Pancreas (tissue), 10 donors: ENCODE measurements around the gene DGKG. TPM values are rescaled to one million over a fixed set of nuclear protein-coding genes. Genes with fewer than 3 reads are reported as not detected.

ENCODE experiments used
- ATAC-seq, 4 donors: fragments of 200-7000 bp; cut with Tn5 transposase; one replicate each; pipeline versions ENCODE4 v1.8.0 to v1.9.1; 2020; ENCODE audit warnings: mild to moderate bottlenecking in 4 of 4, moderate library complexity in 4 of 4
- DNase-seq, 6 donors: peaks; one replicate each; pipeline ENCODE4 v3.0.0-alpha.2; 2020
- FAIRE-seq: peaks from 2 replicates; lab custom pipeline; 2012; peaks lifted over from hg19 to GRCh38; lab: Jason Lieb, UNC
- H3K27ac ChIP-seq, 4 donors: fragments of 200-600 bp; sonication (generic); 1 replicate in 3 of 4; 2 replicates in 1 of 4; pipeline versions ENCODE4 v1.5.0 to v1.8.0; 2020
- H3K27me3 ChIP-seq, 4 donors: fragments of 200-600 bp; one replicate each; pipeline ENCODE4 v1.8.0; 2021
- H3K36me3 ChIP-seq, 3 donors: fragments of 200-600 bp; sonication (generic) in 1 of 3; one replicate each; pipeline versions ENCODE4 v1.5.0 to v1.8.0; 2020 to 2021
- H3K4me1 ChIP-seq, 3 donors: fragments of 200-600 bp; one replicate each; pipeline ENCODE4 v1.8.0; 2021
- H3K4me3 ChIP-seq, 4 donors: fragments of 200-600 bp; sonication (generic) in 2 of 4; one replicate each; pipeline versions ENCODE4 v1.5.0 to v1.8.0; 2020 to 2021
- H3K9me3 ChIP-seq, 4 donors: fragments of 200-600 bp; one replicate each; pipeline ENCODE4 v1.8.0; 2021
- CTCF ChIP-seq, 4 donors: fragments of 200-600 bp; sonication (generic) in 3 of 4; IDR thresholded peaks; one replicate each; pipeline versions ENCODE4 v1.5.0 to v1.8.0; 2021; ENCODE audit warnings: antibody characterized with exemption in 4 of 4
- WGBS, 2 donors: extraction: QIAGEN DNeasy Blood & Tissue Kit; methylation state at CpG; one replicate each; pipeline ENCODE4 v1.1.7; 2013; 5-methylcytosine and 5-hydroxymethylcytosine counted together
- intact Hi-C, 3 donors: fragments of 100-400 bp; cut with DNase I; formaldehyde crosslinking; loops; one replicate each; pipeline versions ENCODE4 v1.11.1 to v1.14.2; 2022
- polyA plus RNA-seq, 2 donors: library from polyadenylated mRNA; stranded (reverse); fragments of 200-250 nt; gene quantifications; one replicate each; pipeline ENCODE4 v1.2.3, GENCODE V29; 2013
- total RNA-seq, 6 donors: library from RNA; stranded (reverse); fragmentation: NEBNext Ultra II Directional in 4 of 6; extraction: Animal tissue kit (Norgen Biotek cat#: 25700) in 4 of 6; gene quantifications; one replicate each; pipeline versions ENCODE4 v1.2.1 to v1.2.4, GENCODE V29; 2021 to 2023
- donor health status: healthy with polysubstance abuse.
- donor health status: DM: no; HTN: no; CAD: no; lungs with moderate emphysema.
- donor health status: DM: no; HTN: no; CAD: no.
- donor health status: control.
- donor health status: control.
- donor health status: Bipolar disorder and iron deficiency.
- donor health status: DM: yes; HTN: yes; CAD: no.
- donor health status: DM: no; HTN: no; CAD: no.
- donor health status: DM: no; HTN: no; CAD: no.
- donor health status: DM: yes; HTN: yes; CAD: no.

Gene DGKG
- total and polyA plus RNA-seq, 8 donors: 0.16 to 2.0 (median 0.88) TPM

GRCh38 chr3:186143250-186143649, 218.8 kb downstream of the DGKG start:
- ATAC-seq: no peak
- no peak for TF ChIP-seq CTCF (IDR thresholded peaks at IDR 0.05)
- intact Hi-C loops: no loop called here
- H3K9me3 ChIP-seq: no peaks in the 10 kb centered on the region
- no peak for DNase-seq
- H3K27ac ChIP-seq: no peak overlapping the region
- FAIRE-seq: no peak
- no peaks in the 10 kb centered on the region for H3K36me3 ChIP-seq
- no peak overlapping the region for H3K4me3 ChIP-seq
- no peaks in the 10 kb centered on the region for H3K27me3 ChIP-seq
- 78 to 90% methylated on average over 1 of the region's 1 CpG for WGBS, 2 donors
- H3K4me1 ChIP-seq: peaks cover 0 to 9% (median 0%) of the 10 kb centered on the region in 3 donors

- DNase-seq: no peak
- ATAC-seq: no peak
- H3K9me3 ChIP-seq: no peaks in the 10 kb centered on the region
- no peak overlapping the region for H3K4me3 ChIP-seq
- TF ChIP-seq CTCF (IDR thresholded peaks at IDR 0.05): no peak
- peaks cover 0 to 11% (median 0%) of the 10 kb centered on the region in 3 donors for H3K4me1 ChIP-seq
- no peaks in the 10 kb centered on the region for H3K27me3 ChIP-seq
- H3K27ac ChIP-seq: no peak overlapping the region
- FAIRE-seq: no peak
- no peaks in the 10 kb centered on the region for H3K36me3 ChIP-seq
- intact Hi-C loops: no loop called here
Observed at GRCh38 chr3:186142393-186142932, 219.6 kb downstream of the DGKG start.

GRCh38 chr3:186141790-186142189, 220.2 kb downstream of the DGKG start:
- FAIRE-seq (no peak), ATAC-seq (no peak), DNase-seq (no peak)
- TF ChIP-seq CTCF (IDR thresholded peaks at IDR 0.05): no peak
- Histone ChIP-seq H3K27ac (no peak overlapping the region), H3K4me3 (no peak overlapping the region), H3K36me3 (no peaks in the 10 kb centered on the region), H3K27me3 (no peaks in the 10 kb centered on the region), H3K4me1 (peaks cover 0 to 11% (median 0%) of the 10 kb centered on the region in 3 donors), H3K9me3 (no peaks in the 10 kb centered on the region)
- intact Hi-C loops: no loop called here
- WGBS, 2 donors: 89 to 94% methylated on average over 2 of the region's 2 CpGs

- peaks cover 0 to 7% (median 0%) of the 10 kb centered on the region in 3 donors for H3K4me1 ChIP-seq
- no peak for TF ChIP-seq CTCF (IDR thresholded peaks at IDR 0.05)
- H3K4me3 ChIP-seq: no peak overlapping the region
- no peak for FAIRE-seq
- intact Hi-C loops: no loop called here
- WGBS, 2 donors: 67 to 68% methylated on average over 12 of the region's 12 CpGs
- ATAC-seq: peak; percentile 95 to 99 (median 99)
- DNase-seq: peak in 4 of 6 donors; percentile 66 to 89 (median 74)
- no peaks in the 10 kb centered on the region for H3K9me3 ChIP-seq
- no peaks in the 10 kb centered on the region for H3K36me3 ChIP-seq
- H3K27me3 ChIP-seq: no peaks in the 10 kb centered on the region
- peak overlapping the region; percentile 20 to 70 (median 47) for H3K27ac ChIP-seq
Observed at GRCh38 chr3:186138272-186138981, 223.6 kb downstream of the DGKG start.
